OCI-LY3 (cell line): Measurements from ENCODE around the gene GDPD4.

Source experiments
- EZH2phosphoT487 ChIP-seq: fragments of 200-600 bp; shearing (Covaris generic); IDR thresholded peaks from 2 replicates; pipeline ENCODE4 v1.6.1; 2018; ENCODE audit warnings: antibody characterized with exemption, mixed run types, low read depth
- TF ChIP-seq, protein P1 (sequence below): fragments of 200-600, 300-600 bp; sonication (generic); IDR thresholded peaks from 2 replicates; pipeline ENCODE4 v1.5.1; 2014; ENCODE audit warnings: antibody characterized with exemption, low read length, low read depth

DNA sequence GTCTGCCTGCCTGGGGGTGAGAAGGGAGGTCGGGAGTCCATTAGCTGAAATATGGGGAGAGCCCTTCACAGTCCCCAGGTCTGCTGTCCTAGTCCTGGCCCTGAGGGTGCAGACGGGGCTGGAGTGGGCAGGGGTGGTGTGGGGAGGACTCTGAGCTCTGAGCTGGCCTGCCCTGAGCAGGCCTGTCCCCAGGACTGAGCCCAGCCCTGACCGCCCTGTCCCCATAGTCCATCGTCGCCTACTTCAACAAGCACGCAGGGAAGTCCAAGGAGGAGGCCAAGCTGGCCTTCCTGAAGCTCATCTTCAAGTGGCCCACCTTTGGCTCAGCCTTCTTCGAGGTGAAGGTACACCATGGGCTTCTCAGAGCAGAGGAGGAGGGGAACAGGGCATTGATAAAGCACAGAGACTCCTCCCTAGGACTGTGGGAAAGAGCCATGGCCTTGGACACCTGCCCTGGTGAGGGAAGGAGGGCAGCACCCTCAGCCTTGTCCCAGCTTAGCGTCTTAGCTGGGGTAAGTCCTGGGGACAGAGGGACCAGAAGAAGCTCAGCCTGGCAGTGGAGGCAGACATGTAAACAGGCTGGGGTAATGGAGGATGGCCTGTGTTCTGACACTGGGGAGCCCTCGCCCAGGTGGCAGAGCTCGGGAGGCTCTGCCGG is 89.8 kb downstream of the GDPD4 start:
- TF ChIP-seq, protein P1, sequence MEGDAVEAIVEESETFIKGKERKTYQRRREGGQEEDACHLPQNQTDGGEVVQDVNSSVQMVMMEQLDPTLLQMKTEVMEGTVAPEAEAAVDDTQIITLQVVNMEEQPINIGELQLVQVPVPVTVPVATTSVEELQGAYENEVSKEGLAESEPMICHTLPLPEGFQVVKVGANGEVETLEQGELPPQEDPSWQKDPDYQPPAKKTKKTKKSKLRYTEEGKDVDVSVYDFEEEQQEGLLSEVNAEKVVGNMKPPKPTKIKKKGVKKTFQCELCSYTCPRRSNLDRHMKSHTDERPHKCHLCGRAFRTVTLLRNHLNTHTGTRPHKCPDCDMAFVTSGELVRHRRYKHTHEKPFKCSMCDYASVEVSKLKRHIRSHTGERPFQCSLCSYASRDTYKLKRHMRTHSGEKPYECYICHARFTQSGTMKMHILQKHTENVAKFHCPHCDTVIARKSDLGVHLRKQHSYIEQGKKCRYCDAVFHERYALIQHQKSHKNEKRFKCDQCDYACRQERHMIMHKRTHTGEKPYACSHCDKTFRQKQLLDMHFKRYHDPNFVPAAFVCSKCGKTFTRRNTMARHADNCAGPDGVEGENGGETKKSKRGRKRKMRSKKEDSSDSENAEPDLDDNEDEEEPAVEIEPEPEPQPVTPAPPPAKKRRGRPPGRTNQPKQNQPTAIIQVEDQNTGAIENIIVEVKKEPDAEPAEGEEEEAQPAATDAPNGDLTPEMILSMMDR: no peak
- TF ChIP-seq EZH2phosphoT487: no peak
